Measurements from ENCODE around the gene MCM5. TPM values are rescaled to one million over a fixed set of nuclear protein-coding genes. Genes with fewer than 3 reads are reported as not detected.
"Not testable (repeated sequence)": the region's sequence is repeated elsewhere in the genome, so short reads cannot be mapped to it uniquely, and the experiment has no call there.

MCM5 gene
- total RNA-seq, 1 donor, result 21.3 TPM

DNA sequence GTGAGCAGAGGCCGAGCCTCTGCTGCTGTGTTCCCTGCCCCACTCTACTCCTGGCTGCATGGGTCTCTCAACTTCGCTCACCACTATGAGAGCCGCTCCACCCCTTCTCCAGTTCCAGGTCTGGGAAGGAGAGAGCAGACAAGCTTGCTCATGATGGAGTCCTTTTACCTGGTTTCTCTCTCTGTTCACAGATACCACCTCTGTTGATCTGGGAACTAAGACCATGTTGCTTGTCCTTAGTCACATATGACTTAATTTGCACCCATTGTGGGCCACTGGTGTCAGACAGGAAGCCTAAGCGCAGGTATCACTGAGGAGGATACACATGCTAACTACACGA lies 26.8 kb downstream of the MCM5 start:
- Histone ChIP-seq H3K4me3 (ENCODE audit: low read length) (no peak overlapping the region), H3K4me1 (ENCODE audit: insufficient read depth, low read length) (no peaks in the 10 kb centered on the region), H3K27me3 (ENCODE audit: insufficient read depth, low read length) (no peaks in the 10 kb centered on the region)

DNA sequence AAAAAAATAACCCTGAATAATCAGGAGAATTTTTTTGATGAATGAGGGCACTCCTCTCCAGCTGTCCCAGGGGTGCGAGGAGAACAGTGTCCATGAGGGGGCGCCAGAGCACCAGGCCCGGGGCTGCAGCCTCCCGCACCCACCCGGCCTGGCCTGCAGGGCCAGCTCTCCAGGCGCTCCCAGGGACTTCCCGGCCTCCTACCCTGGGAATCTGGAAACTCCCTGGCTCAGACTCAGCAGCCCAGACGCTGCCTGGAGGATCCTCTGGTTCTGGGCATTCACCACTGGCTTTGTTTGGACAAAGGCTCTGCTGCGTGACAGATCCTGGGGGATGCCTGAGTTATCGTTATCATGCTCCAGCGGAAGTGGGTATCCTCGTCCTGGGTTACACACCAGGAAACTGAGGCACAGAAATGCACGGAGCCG lies 31.0 kb downstream of the MCM5 start:
- Histone ChIP-seq H3K27me3 (ENCODE audit: insufficient read depth, low read length) (no peaks in the 10 kb centered on the region), H3K4me3 (ENCODE audit: low read length) (no peak overlapping the region), H3K4me1 (ENCODE audit: insufficient read depth, low read length) (no peaks in the 10 kb centered on the region), H3K9me3 (ENCODE audit: low read depth, low read length) (no peaks in the 10 kb centered on the region)

More for the DNA sequence above, 26.8 kb downstream of the MCM5 start:
- no peaks in the 10 kb centered on the region for H3K9me3 ChIP-seq (ENCODE audit: low read depth, low read length)

DNA sequence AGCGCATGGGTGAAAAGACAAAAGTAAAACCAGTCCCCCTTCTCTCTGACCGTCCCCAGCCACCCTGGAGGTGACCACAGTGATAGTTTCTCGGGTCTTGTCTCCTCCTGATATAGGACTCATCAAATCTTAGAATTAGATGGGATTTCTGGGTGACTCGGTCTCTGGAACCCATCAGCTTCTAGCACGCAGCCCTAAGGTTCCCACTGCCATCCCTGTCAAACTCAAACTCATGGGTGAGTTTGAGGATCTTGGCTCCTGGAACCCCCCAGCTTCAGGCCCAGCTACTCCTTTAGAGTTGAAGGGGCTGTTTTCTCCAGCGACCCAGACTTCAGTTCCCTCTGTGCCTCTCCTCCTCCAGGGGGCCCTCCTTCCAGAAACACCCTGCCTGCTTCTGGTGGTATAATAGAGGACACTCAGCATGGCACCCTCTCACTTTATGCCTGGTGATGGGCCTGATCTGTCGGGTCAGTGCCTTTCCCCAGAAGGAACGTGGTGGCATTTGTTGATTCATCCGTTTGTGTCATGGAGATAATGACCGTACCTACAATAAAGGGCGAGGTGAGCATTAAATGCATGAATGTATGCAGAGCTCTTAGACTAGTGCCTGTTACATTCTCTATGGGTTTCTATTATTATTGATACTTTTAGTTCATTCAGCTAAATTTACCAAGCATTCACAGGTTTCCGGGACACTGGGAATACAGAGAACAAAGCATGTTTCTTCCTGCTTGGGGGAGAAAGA lies 31.7 kb downstream of the MCM5 start:
- no peaks in the 10 kb centered on the region for H3K4me1 ChIP-seq (ENCODE audit: insufficient read depth, low read length)
- no peak overlapping the region for H3K4me3 ChIP-seq (ENCODE audit: low read length)
- no peaks in the 10 kb centered on the region for H3K9me3 ChIP-seq (ENCODE audit: low read depth, low read length)
- no peaks in the 10 kb centered on the region for H3K27me3 ChIP-seq (ENCODE audit: insufficient read depth, low read length)

DNA sequence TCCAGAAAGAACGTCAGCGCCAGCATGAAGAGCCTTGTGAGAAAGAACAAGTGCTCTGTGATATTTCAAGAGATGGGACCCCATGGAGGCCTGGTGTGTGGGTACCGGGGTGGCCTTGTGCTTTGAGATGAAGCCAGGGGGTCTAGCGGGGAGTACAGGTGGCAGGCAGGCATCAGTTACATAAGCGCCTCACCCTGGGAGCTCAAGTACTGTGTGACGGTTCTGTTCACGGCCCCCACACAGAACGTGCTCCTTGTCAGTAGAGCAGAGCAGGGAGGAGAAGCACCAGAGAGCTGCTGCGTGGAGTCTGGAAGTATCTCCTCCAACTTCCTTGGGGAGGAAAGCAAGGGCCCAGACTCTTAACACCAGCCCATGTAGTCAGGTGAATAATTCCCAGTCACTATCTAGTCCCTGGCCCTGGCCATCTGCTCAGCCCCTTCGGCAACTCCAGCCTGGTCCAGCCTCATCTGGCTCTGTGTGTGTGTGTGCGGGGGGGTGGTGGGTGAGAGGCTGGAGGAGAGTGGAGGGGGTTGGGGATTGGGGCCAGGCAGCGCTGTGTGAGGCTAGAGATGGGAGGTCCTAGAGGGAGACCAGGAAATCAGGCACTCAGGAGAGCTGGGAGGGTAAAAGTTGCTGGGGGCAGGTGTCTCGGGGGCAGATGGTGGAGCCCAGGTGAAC lies 32.4 kb downstream of the MCM5 start:
- Histone ChIP-seq H3K4me1 (ENCODE audit: insufficient read depth, low read length) (no peaks in the 10 kb centered on the region), H3K4me3 (ENCODE audit: low read length) (no peak overlapping the region), H3K27me3 (ENCODE audit: insufficient read depth, low read length) (no peaks in the 10 kb centered on the region), H3K9me3 (ENCODE audit: low read depth, low read length) (no peaks in the 10 kb centered on the region)

DNA sequence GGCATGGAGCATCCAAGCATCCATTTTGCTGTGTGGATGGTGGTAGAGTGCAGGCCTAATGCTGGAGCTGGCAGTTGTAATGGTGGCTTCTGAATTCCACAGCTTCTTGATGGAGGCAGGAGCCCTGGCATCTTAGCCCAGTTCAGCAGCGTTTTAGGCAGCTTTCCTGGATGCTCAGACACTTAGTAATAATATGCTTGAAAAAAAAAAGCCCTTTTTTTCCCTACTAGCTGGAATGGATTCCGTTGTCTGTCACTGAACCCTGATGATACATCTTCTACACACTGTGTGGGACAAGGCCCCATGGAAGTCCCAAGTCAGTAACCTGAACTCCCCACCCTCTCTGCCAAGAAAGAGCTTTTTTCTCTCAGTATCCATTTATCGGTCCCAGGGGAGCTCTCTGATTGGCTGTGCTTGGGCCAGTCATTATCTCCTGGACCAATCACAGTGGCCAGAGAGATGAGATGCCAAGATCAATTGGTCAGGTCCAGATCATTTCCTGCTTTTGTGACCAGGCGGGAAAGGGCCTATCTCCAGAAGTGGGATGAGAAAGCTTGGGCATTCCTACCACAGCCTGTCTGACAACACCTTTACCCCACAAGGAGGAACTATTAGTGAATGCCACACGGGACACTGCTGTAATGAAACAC lies 34.2 kb downstream of the MCM5 start:
- H3K4me1 ChIP-seq (ENCODE audit: insufficient read depth, low read length), result no peaks in the 10 kb centered on the region
- H3K27me3 ChIP-seq (ENCODE audit: insufficient read depth, low read length), result no peaks in the 10 kb centered on the region
- no peak overlapping the region for H3K4me3 ChIP-seq (ENCODE audit: low read length)
- H3K9me3 ChIP-seq (ENCODE audit: low read depth, low read length), result no peaks in the 10 kb centered on the region

DNA sequence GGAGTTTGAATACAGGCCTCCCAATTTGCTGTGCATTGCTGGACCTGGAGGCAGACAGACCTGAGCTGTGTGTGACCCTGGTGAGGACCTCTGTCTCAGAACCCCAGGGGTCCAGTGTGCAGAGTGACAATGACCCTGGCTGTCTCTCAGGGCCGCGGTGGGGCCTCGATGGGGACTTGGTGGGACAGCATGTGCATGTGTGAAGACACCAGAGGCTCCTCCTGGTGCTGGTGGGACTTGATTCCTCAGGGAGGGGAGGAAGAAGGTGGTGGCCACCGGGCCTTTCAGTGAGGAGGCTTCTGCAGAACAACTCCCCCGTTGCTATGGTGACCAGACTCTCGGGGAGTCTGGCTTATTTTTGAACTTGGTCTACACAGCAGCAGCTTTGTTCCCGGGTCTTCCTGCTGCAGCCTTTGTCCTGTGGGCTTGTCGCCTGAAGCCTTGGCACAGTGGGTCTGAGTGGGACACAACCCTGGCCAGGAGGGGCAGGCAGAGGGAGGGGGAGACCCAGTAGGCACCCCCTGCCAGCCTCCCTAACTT lies 35.3 kb downstream of the MCM5 start:
- H3K27me3 ChIP-seq (ENCODE audit: insufficient read depth, low read length), result no peaks in the 10 kb centered on the region
- H3K4me3 ChIP-seq (ENCODE audit: low read length), result no peak overlapping the region
- no peaks in the 10 kb centered on the region for H3K4me1 ChIP-seq (ENCODE audit: insufficient read depth, low read length)
- no peaks in the 10 kb centered on the region for H3K9me3 ChIP-seq (ENCODE audit: low read depth, low read length)

DNA sequence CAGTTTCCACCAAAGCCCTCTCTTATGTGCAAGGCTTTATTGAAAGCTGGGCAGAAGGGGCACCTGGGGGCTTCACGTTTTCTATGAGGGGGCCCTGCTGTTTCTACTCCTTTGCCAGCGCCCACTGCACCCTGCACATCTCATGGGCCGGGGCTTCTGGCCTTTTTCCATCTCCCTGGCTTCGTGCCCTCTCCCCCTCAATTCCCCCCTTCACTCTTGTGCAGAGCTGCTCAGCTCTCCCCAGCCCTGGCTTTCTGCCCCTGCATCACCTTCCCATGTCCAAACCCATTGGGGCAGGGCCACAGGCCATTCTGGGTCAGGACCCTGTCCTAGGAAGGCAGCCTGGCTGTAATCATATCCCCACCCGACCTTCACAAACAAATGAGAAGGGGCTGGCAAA lies 36.5 kb downstream of the MCM5 start:
- H3K4me1 ChIP-seq (ENCODE audit: insufficient read depth, low read length), result no peaks in the 10 kb centered on the region
- H3K27me3 ChIP-seq (ENCODE audit: insufficient read depth, low read length), result no peaks in the 10 kb centered on the region
- H3K9me3 ChIP-seq (ENCODE audit: low read depth, low read length), result no peaks in the 10 kb centered on the region
- no peak overlapping the region for H3K4me3 ChIP-seq (ENCODE audit: low read length)

DNA sequence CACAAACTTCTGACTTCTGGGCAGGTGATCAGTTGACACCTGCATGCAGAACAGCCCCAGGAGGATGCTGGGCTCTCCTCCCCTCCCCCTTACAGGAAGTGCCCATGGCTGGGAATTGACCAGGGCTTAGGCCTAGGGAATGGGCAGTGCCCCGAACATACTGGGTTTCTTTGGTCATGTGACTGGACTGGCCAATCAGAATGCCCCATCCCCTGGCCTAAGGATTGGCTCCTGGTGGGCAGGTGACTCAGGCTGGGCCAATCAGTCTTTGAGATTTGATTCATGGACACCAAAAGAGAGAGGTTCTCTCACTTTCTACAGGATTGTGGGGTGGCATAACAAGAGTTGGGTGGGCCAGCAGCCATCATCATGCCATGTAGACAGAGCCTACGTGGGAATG lies 37.1 kb downstream of the MCM5 start:
- no peak overlapping the region for H3K4me3 ChIP-seq (ENCODE audit: low read length)
- H3K27me3 ChIP-seq (ENCODE audit: insufficient read depth, low read length), result no peaks in the 10 kb centered on the region
- no peaks in the 10 kb centered on the region for H3K4me1 ChIP-seq (ENCODE audit: insufficient read depth, low read length)
- no peaks in the 10 kb centered on the region for H3K9me3 ChIP-seq (ENCODE audit: low read depth, low read length)

DNA sequence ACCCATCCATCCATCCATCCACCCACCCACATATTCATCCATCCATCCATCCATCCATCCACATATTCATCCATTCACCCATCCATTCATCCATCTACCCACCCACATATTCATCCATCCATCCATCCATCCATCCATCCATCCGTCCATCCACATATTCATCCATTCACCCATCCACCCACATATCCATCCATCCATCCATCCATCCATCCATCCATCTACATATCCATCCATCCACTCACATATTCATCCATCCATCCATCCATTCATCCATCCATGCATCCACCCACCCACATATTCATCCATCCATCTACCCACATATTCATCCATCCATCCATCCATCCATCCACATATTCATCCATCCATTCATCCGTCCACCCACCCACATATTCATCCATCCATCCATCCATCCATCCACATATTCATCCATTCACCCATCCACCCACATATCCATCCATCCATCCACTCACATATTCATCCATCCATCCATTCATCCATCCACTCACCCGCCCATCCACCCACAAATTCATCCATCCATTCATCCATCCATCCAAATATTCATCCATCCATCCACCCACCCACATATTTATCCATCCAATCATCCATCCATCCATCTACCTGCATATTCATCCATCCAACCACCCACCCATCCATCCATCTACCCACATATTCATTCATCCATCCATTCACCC lies 38.9 kb downstream of the MCM5 start:
- H3K27me3 ChIP-seq (ENCODE audit: insufficient read depth, low read length); H3K9me3 ChIP-seq (ENCODE audit: low read depth, low read length); H3K4me3 ChIP-seq (ENCODE audit: low read length); H3K4me1 ChIP-seq (ENCODE audit: insufficient read depth, low read length): not testable (repeated sequence)

DNA sequence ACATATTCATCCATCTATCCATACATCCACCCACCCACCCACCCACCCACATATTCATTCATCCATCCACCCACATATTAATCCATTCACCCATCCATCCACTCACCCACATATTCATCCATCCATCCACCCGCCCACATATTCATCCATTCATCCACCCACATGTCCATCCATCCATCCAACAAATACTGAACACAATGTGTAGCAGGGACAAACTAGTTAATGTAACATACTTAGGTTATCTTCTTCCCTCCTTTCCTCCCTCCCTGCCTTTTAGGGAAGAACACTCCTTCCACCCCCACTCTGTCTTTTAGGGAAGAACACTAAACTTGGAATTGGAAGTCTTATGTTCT lies 39.4 kb downstream of the MCM5 start:
- no peaks in the 10 kb centered on the region for H3K9me3 ChIP-seq (ENCODE audit: low read depth, low read length)
- H3K27me3 ChIP-seq (ENCODE audit: insufficient read depth, low read length), result no peaks in the 10 kb centered on the region
- no peaks in the 10 kb centered on the region for H3K4me1 ChIP-seq (ENCODE audit: insufficient read depth, low read length)
- H3K4me3 ChIP-seq (ENCODE audit: low read length), result no peak overlapping the region

DNA sequence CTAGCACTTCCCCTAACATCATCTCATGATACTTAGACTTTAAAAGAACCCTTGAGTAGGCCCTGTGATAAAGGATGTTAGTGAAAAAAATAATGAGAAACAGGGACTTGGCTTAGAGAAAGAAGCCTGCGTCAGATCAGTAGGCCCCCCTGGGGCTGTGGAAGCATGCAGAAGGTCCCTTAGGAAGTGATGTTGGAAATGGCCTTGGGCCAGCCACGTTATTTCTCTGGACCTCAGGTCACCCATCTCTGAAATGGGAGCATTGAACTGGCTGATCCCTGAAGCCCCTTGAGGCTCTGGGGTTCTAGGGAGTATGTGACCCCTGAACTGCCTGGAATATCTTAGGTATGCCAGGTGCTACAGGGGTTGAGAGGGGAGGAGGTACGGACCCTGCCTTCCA lies 40.2 kb downstream of the MCM5 start:
- H3K27me3 ChIP-seq (ENCODE audit: insufficient read depth, low read length), result no peaks in the 10 kb centered on the region
- no peaks in the 10 kb centered on the region for H3K4me1 ChIP-seq (ENCODE audit: insufficient read depth, low read length)
- H3K4me3 ChIP-seq (ENCODE audit: low read length), result no peak overlapping the region
- H3K9me3 ChIP-seq (ENCODE audit: low read depth, low read length), result no peaks in the 10 kb centered on the region

DNA sequence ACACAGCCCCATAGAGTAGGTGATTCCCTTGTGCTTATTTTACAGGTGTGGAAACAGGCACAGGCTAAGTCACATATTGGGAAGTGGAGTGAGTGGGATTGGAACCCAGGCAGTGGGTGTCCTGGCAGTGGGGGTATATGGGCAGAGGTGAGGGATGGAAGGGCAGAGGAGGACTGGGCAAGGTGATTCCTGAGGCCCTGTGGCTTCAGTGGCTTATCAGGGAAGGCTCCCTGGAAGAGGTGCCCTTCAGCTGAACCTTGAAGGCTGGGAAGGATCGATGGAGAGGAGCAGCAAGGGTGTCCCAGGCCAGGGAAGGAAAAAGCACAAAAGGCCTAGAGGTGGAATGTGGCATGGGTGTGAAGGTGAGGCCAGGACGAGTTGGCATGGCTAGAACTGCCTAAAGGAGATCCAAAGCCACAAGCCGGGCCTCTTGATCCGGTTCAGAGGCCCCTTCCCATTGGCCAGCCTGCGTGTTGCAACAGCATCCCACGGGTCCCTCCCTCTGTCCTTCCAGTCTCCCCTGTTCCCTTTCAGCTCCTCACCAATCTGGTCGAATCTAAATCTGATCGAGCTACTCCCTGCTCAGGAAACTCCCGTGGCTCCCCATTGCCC lies 41.7 kb downstream of the MCM5 start:
- Histone ChIP-seq H3K4me1 (ENCODE audit: insufficient read depth, low read length) (no peaks in the 10 kb centered on the region), H3K4me3 (ENCODE audit: low read length) (no peak overlapping the region), H3K27me3 (ENCODE audit: insufficient read depth, low read length) (no peaks in the 10 kb centered on the region), H3K9me3 (ENCODE audit: low read depth, low read length) (no peaks in the 10 kb centered on the region)

DNA sequence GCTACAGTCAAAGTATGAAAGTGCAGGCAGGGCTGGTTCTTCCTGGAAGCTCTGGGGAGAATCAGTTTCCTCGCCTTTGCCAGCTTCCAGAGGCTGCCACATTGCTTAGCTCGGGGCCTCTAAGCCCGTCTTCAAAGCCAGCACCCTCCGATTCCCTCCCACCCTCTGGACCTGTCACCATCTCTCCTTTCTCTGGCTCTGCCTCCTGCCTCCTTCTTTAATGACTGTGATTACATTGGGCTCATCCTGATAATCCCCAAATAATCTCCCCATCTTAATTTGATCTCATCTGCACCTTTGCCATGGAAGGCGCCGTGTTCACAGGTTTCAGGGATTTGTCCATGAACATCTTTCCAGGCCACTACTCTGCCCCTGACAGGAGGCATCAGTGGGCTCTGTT lies 42.5 kb downstream of the MCM5 start:
- Histone ChIP-seq H3K4me3 (ENCODE audit: low read length) (no peak overlapping the region), H3K27me3 (ENCODE audit: insufficient read depth, low read length) (no peaks in the 10 kb centered on the region), H3K4me1 (ENCODE audit: insufficient read depth, low read length) (no peaks in the 10 kb centered on the region), H3K9me3 (ENCODE audit: low read depth, low read length) (no peaks in the 10 kb centered on the region)

DNA sequence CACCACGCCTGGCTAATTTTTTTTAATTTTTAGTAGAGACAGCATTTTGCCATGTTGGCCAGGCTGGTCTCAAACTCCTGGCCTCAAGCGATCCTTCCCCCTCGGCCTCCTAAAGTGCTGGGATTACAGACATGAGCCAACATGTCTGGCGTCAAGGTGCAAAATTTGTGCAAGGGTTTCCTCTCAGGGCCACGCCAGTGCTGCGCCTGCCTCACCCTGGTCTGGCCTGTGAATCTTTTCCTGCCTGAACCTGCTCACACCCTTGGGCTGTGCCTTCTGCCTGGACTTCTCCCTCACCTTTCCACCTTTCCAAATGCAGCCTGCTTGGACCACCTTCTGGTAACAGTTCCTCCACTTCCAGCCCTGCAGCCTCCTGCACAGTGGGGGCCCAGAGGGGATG lies 43.4 kb downstream of the MCM5 start:
- Histone ChIP-seq H3K9me3 (ENCODE audit: low read depth, low read length) (no peaks in the 10 kb centered on the region), H3K27me3 (ENCODE audit: insufficient read depth, low read length) (no peaks in the 10 kb centered on the region), H3K4me3 (ENCODE audit: low read length) (no peak overlapping the region), H3K4me1 (ENCODE audit: insufficient read depth, low read length) (no peaks in the 10 kb centered on the region)
